HepG2 (cell line): ENCODE measurements around the gene PPIL3. TPM values are rescaled to one million over a fixed set of nuclear protein-coding genes. Genes with fewer than 3 reads are reported as not detected.

Experiments
- ARID5B ChIP-seq: IDR thresholded peaks from 2 replicates; pipeline ENCODE4 v1.4.0; 2020; ENCODE audit warnings: mild to moderate bottlenecking, missing genetic modification reagents
- DMAP1 ChIP-seq: IDR thresholded peaks from 2 replicates; pipeline ENCODE4 v1.6.1; 2016
- FOXK1 ChIP-seq: sonication (generic); formaldehyde crosslinking; IDR thresholded peaks from 2 replicates; pipeline ENCODE4 v1.4.0; 2020; ENCODE audit warnings: low read depth, missing genetic modification reagents, borderline replicate concordance
- GATA4 ChIP-seq: sonication (generic); IDR thresholded peaks from 2 replicates; pipeline ENCODE4 v1.6.1; 2016; ENCODE audit warnings: antibody characterized with exemption, low read depth, borderline replicate concordance
- GPBP1L1 ChIP-seq: sonication (generic); formaldehyde crosslinking; IDR thresholded peaks from 2 replicates; pipeline ENCODE4 v1.5.0; 2020; ENCODE audit warnings: mild to moderate bottlenecking, missing genetic modification reagents
- HCFC1 ChIP-seq: fragments of 150-350 bp; IDR thresholded peaks from 2 replicates; pipeline ENCODE4 v1.6.1; 2014; ENCODE audit warnings: low read depth, low read length
- HOXA5 ChIP-seq: sonication (generic); formaldehyde crosslinking; IDR thresholded peaks from 2 replicates; pipeline ENCODE4 v1.4.0; 2020; ENCODE audit warnings: missing genetic modification reagents
- KAT2B ChIP-seq: fragments of 150-350 bp; IDR thresholded peaks from 2 replicates; pipeline ENCODE4 v1.6.1; 2014; ENCODE audit warnings: low read depth, low read length, borderline replicate concordance
- KAT8 ChIP-seq: IDR thresholded peaks from 2 replicates; pipeline ENCODE4 v1.6.1; 2016; ENCODE audit warnings: missing genetic modification reagents, missing compliant biosample characterization
- KLF9 ChIP-seq: IDR thresholded peaks from 2 replicates; pipeline ENCODE4 v1.6.1; 2016; ENCODE audit warnings: low read depth
- RARA ChIP-seq: IDR thresholded peaks from 2 replicates; pipeline ENCODE4 v1.6.1; 2016; ENCODE audit warnings: missing genetic modification reagents, missing compliant biosample characterization
- SIN3A ChIP-seq: IDR thresholded peaks from 2 replicates; pipeline ENCODE4 v1.6.1; 2011; ENCODE audit warnings: low read depth, mild to moderate bottlenecking, control low read depth, low read length, borderline replicate concordance
- YEATS4 ChIP-seq: sonication (generic); formaldehyde crosslinking; IDR thresholded peaks from 2 replicates; pipeline ENCODE4 v1.4.0; 2020; ENCODE audit warnings: missing genetic modification reagents, borderline replicate concordance
- ZFP36L2 ChIP-seq: sonication (generic); formaldehyde crosslinking; IDR thresholded peaks from 2 replicates; pipeline ENCODE4 v1.4.0; 2020; ENCODE audit warnings: missing genetic modification reagents
- ZFP91 ChIP-seq: sonication (generic); formaldehyde crosslinking; IDR thresholded peaks from 2 replicates; pipeline ENCODE4 v1.9.0; 2022; ENCODE audit warnings: missing genetic modification reagents, mild to moderate bottlenecking, borderline replicate concordance
- ZMYM2 ChIP-seq: sonication (generic); formaldehyde crosslinking; IDR thresholded peaks from 2 replicates; pipeline ENCODE4 v1.8.0; 2022; ENCODE audit warnings: mild to moderate bottlenecking, missing genetic modification reagents
- ZNF567 ChIP-seq: sonication (generic); formaldehyde crosslinking; IDR thresholded peaks from 2 replicates; pipeline ENCODE4 v1.8.1; 2023; ENCODE audit warnings: mild to moderate bottlenecking, missing genetic modification reagents, borderline replicate concordance
- ZNF766 ChIP-seq: sonication (generic); formaldehyde crosslinking; IDR thresholded peaks from 2 replicates; pipeline ENCODE4 v1.5.0; 2020; ENCODE audit warnings: missing genetic modification reagents, borderline replicate concordance
- ZNF780A ChIP-seq: sonication (generic); formaldehyde crosslinking; IDR thresholded peaks from 2 replicates; pipeline ENCODE4 v1.8.0; 2022; ENCODE audit warnings: mild to moderate bottlenecking, missing genetic modification reagents, moderate library complexity
- ZXDC ChIP-seq: sonication (generic); formaldehyde crosslinking; IDR thresholded peaks from 2 replicates; pipeline ENCODE4 v1.5.0; 2020; ENCODE audit warnings: mild to moderate bottlenecking, missing genetic modification reagents
- polyA plus RNA-seq, 8 experiments: library from polyadenylated mRNA; depleted of rRNA in 3 of 8; stranded (reverse) in 7 of 8; unstranded in 1 of 8; fragments of >200 nt; fragmentation: Illumina TruSeq in 4 of 8; extraction: Trizol in 4 of 8; gene quantifications; 2 replicates each; pipeline versions ENCODE4 v1.2.1 to v1.2.3, GENCODE V29; 2011 to 2016; ENCODE audit warnings: low read depth in 4 of 8, missing spikeins in 1 of 8, mixed read lengths in 1 of 8; ENCODE audit not compliant: insufficient read depth in 1 of 8
- total RNA-seq, 5 experiments: library from RNA; depleted of rRNA; stranded (reverse); fragments of >200 nt; fragmentation: Illumina TruSeq; extraction: Trizol; gene quantifications; 2 replicates each; pipeline ENCODE4 v1.2.3, GENCODE V29; 2016; ENCODE audit warnings: low read depth in 1 of 5

Gene PPIL3
- total and polyA plus RNA-seq, 2 of the 13 experiments (the other 11 are each of a cell fraction or from before 2014, with no cell fraction given), result 98.7 to 107 TPM

- no peak for TF ChIP-seq ZNF780A
- no peak for TF ChIP-seq GPBP1L1
- TF ChIP-seq ZFP36L2 (CRISPR knock-in tag), result no peak
- TF ChIP-seq FOXK1, result peak; percentile 63; the same call in 1 of the 2 replicates
- TF ChIP-seq KAT8, result peak; percentile 75; the same call in 1 of the 2 replicates
- no peak for TF ChIP-seq HOXA5 (CRISPR knock-in tag)
- TF ChIP-seq KLF9 (CRISPR knock-in tag), result no peak
- peak; percentile 50 for TF ChIP-seq RARA (CRISPR knock-in tag)
- no peak for TF ChIP-seq KAT2B
- 0 out of 2 replicates have a peak, but pooled peaks have one; percentile 79 for TF ChIP-seq ZNF766 (CRISPR knock-in tag)
- TF ChIP-seq ZMYM2 (CRISPR knock-in tag), result peak; percentile 71
- peak; percentile 92 for TF ChIP-seq YEATS4 (CRISPR knock-in tag)
- TF ChIP-seq ZXDC (CRISPR knock-in tag), result no peak
- no peak for TF ChIP-seq ZNF567 (CRISPR knock-in tag)
- no peak for TF ChIP-seq GATA4
- peak; percentile 54; the same call in 1 of the 2 replicates for TF ChIP-seq DMAP1 (CRISPR knock-in tag)
- TF ChIP-seq ZFP91, result peak; percentile 27; the same call in 1 of the 2 replicates
- no peak for TF ChIP-seq SIN3A
- peak; percentile 60 for TF ChIP-seq ARID5B (CRISPR knock-in tag)
- TF ChIP-seq HCFC1, result no peak
Measured at GRCh38 chr2:200843993-200844948, 44.6 kb downstream of the PPIL3 start (continued).
